ENCODE measurements around the gene CMTM7.

CMTM7 gene, protein sequence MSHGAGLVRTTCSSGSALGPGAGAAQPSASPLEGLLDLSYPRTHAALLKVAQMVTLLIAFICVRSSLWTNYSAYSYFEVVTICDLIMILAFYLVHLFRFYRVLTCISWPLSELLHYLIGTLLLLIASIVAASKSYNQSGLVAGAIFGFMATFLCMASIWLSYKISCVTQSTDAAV

GRCh38 chr3:32391643-32392535 is at the start of gene CMTM7:
TSS of gene CMTM7 (plus strand) at chr3:32391853. CDS start at chr3:32391907, 54 bp downstream.
- DNase-seq (ENCODE audit: low read depth): no peak

GRCh38 chr3:32347343-32348125 is 44.1 kb upstream of the CMTM7 start:
- no peak for DNase-seq (ENCODE audit: low read depth)

- no peak for DNase-seq (ENCODE audit: low read depth)
Observed at GRCh38 chr3:32349184-32349583, 42.5 kb upstream of the CMTM7 start.

DNA sequence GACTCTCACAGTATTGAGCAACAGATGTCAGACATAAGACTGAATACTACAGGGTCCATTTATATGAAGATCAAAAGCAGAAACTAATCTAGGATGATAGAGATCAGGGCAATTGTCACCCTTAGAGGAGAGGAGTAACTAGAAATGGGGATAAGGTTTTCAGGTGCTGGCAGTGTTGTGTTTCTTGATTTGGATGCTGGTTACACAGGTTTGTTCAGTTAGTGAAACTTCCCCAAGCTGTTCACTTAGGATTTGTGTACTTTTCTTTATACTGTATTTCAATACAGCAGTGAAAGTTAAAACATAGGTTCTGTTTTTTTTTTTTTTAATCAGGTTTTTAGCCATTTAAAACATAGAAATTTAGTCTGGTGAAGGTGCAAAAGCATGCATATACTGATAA is 39.1 kb upstream of the CMTM7 start:
- no peak for DNase-seq (ENCODE audit: low read depth)

DNA sequence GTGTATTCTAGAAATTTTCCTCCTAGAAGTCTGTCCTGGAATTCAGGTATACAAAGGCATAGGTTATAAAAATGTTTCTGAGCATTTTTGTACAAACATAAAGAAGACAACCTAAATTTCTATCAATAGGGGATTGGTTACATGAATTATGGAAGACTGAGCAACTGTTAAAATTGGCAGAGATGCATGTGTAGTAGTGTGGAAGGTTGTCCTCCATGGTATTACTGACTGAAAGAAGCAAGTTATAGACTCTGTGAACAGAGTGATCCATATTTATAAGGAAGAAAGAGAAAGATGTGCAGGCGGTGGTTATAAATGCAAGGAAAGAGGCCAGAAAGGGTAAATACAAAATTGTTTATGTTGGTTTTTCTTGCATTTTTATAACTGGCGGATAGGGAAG is 38.3 kb upstream of the CMTM7 start:
- DNase-seq (ENCODE audit: low read depth): no peak

- no peak for DNase-seq (ENCODE audit: low read depth)
Observed at GRCh38 chr3:32354362-32354778, 37.3 kb upstream of the CMTM7 start.

- no peak for DNase-seq (ENCODE audit: low read depth)
Observed at GRCh38 chr3:32355751-32356291, 35.8 kb upstream of the CMTM7 start.

GRCh38 chr3:32359766-32360492 is 31.7 kb upstream of the CMTM7 start:
- no peak for DNase-seq (ENCODE audit: low read depth)

GRCh38 chr3:32360493-32360827 is 31.2 kb upstream of the CMTM7 start:
- DNase-seq (ENCODE audit: low read depth): no peak

GRCh38 chr3:32366638-32367397 is 24.8 kb upstream of the CMTM7 start:
- no peak for DNase-seq (ENCODE audit: low read depth)

DNA sequence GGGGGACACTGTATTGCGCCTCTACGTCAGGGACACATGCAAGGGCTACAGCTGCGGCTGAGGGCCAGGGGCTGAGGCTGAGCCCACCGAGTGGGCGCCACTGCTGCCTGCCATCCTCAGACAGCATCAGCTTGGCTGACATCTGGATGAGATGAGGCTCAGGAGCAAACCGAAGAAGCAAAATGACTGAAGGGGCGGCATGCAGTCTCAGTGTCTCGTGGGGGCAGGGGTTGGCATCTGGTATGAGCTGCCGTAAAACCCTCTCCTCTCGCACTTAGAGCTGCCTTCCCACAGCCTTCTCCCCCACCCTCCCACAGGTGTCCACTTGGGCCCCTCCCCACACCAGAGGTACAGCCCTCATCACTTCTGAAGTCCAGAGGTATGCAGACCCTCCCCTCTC is 24.2 kb upstream of the CMTM7 start:
- DNase-seq (ENCODE audit: low read depth): no peak

DNA sequence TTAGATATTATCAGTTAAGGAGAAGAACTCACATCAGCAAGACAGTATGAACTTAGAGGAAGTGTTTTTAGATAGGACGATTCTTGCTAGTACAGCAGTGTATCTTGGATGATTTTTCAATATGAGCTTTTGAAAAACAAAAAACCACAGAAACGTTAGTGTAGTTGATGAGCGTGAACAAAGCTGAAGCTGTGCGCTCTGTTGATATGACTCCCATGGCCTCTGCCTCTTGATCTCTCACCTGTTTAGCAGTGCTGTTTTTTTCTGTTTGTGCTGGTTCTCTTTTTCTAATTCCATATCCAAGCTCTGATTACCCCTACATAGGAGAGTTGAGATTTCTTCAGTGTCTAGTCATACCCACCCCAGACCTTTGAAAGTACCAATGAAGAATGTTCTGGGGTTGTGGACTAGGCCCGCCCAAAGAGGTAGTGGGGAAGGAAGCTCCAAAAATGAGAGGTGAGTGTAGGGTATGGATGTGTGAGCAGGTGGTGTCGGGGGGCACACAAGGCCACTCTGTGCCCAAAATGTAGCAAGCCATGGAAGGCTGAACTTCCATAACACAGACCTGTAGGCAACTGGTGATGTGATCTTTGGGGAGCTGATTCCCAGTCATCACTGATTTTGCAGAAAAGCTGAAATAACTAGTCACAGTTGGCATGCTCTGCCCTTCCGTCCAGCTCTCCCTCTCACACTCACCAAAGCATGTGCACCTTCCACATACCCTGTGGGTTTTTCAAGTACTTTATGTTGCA is 20.0 kb upstream of the CMTM7 start:
- no peak for DNase-seq (ENCODE audit: low read depth)

- DNase-seq (ENCODE audit: low read depth): no peak
Observed at GRCh38 chr3:32372213-32372490, 19.5 kb upstream of the CMTM7 start.

- DNase-seq (ENCODE audit: low read depth): no peak
Observed at GRCh38 chr3:32373276-32373675, 18.4 kb upstream of the CMTM7 start.

DNA sequence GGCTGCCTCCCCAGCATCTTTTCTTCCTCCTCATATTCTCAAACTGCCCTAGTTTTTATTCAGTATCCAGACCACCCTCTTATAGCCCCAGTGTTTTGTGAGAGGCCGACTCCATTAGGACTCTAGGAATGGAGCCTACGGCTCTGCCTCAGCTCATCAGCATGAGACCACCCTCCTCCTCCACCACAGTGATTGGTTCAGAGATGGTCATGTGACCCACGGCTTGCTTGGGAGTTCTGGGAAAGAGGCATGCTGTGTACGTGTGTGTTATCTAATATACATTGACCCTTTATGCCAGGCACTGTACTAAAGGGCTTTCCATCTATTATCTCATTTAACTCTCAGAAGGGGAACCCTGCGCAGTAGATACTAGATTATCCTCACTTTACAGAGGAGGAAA is 17.8 kb upstream of the CMTM7 start:
- no peak for DNase-seq (ENCODE audit: low read depth)

DNA sequence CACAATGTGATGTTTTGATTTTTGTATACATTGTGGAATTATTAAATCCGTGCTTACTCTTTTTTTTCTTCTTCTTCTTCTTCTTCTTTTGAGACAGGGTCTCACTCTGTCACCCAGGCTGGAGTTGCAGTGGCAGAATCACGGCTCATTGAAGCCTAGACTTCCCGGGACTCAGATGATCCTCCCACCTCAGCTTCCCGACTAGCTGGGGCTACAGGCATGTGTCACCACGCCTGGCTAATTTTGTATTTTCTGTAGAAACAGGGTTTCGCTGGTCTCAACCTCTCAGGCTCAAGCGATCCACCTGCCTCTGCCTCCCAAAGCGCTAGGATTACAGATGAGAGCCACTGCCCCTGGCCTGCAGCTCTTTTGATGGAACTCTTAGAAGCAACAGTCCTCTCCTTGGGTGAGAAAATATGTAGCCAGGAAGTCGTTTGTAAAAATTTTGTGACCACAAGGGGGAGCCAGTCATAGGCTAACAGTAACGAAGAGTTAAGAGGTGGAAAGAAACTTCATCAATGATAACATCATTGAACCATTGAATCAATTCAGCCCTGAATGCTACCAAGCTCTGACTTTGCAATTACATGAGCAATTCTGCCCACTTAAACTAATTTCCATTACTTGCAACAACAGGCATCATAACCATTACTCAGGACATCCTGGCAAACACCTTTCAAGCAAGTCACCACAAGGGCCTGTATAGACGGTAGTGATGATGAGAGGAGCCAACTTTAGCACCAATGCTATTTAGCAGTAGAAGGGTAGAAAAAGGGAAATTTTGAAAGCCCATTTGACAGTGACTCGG is 16.7 kb upstream of the CMTM7 start:
- peak; percentile 34 for DNase-seq (ENCODE audit: low read depth)

DNA sequence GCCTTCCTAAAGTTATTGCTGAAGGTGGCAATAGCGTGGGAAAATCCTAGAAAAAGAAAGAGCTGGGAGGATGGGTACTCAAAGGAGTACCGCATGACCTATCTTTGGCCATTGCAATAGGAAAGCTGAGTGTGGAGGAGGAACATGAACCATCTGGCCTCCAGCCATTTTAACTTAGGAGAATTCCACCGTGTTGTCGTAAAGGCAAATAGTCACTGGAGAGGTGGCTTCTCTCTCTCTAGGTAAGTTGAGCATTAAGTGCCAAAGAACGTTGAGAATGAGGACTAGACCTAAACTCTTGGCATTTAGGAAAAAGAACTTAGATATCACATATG is 16.1 kb upstream of the CMTM7 start:
- DNase-seq (ENCODE audit: low read depth): no peak

- DNase-seq (ENCODE audit: low read depth): no peak
Observed at GRCh38 chr3:32376115-32376514, 15.5 kb upstream of the CMTM7 start.

- no peak for DNase-seq (ENCODE audit: low read depth)
Observed at GRCh38 chr3:32379831-32380500, 11.7 kb upstream of the CMTM7 start.

All from GM04503 (cell line).